Measurements from ENCODE around the gene TTBK2.

DNA sequence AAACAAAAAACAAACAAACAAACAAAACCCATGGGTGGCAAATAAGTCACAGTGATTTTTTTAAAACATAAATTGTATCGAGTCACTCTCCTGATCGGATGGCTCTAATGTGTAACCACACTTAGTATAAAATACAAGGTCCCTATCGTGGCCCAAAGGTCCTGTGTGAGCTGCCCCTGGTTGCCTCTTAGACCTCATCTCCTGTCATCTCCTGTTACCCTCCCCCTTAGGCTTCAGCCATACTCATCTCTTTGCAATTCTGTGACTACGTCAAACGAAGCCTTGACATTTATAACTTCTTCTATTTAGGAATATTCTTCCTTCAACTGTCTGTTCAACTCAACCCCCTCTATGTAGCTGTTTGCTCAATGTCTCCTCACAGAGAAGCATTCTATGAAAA, 43.9 kb upstream of the TTBK2 start:
- TF ChIP-seq POLR2A (IDR thresholded peaks at IDR 0.05) (no peak), POLR2AphosphoS5 (IDR thresholded peaks at IDR 0.05; ENCODE audit: insufficient read depth in 1 of 2, low read depth in 1 of 2) (no peak)
- TF ChIP-seq, protein P1, sequence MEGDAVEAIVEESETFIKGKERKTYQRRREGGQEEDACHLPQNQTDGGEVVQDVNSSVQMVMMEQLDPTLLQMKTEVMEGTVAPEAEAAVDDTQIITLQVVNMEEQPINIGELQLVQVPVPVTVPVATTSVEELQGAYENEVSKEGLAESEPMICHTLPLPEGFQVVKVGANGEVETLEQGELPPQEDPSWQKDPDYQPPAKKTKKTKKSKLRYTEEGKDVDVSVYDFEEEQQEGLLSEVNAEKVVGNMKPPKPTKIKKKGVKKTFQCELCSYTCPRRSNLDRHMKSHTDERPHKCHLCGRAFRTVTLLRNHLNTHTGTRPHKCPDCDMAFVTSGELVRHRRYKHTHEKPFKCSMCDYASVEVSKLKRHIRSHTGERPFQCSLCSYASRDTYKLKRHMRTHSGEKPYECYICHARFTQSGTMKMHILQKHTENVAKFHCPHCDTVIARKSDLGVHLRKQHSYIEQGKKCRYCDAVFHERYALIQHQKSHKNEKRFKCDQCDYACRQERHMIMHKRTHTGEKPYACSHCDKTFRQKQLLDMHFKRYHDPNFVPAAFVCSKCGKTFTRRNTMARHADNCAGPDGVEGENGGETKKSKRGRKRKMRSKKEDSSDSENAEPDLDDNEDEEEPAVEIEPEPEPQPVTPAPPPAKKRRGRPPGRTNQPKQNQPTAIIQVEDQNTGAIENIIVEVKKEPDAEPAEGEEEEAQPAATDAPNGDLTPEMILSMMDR (IDR thresholded peaks at IDR 0.05): no peak
